CD14-positive monocyte (primary cell): Measurements from ENCODE around the gene CMTM8. TPM values are rescaled to one million over a fixed set of nuclear protein-coding genes. Genes with fewer than 3 reads are reported as not detected.

Experiments
- DNase-seq, 3 donors: peaks; one replicate each; pipeline ENCODE4 v3.0.0-alpha.2; 2011 to 2022
- H2AFZ ChIP-seq: 2 replicates; pipeline ENCODE4 v1.6.0; 2012; ENCODE audit warnings: mild to moderate bottlenecking, low read depth, low read length, inconsistent platforms; ENCODE audit not compliant: insufficient read depth, poor library complexity, severe bottlenecking
- H3K27ac ChIP-seq, 2 donors: 1 replicate in 1 of 2; 2 replicates in 1 of 2; pipeline ENCODE4 v1.5.1; 2012 to 2013; ENCODE audit warnings: low read length in 2 of 2, control low read depth in 1 of 2, inconsistent platforms in 1 of 2, low read depth in 1 of 2, mild to moderate bottlenecking in 1 of 2
- H3K27me3 ChIP-seq, 2 donors: one replicate each; pipeline versions ENCODE4 v1.6.0 to v1.6.1; 2011 to 2013; ENCODE audit warnings: low read length in 2 of 2; ENCODE audit not compliant: control insufficient read depth in 2 of 2, insufficient read depth in 2 of 2
- H3K36me3 ChIP-seq, 2 donors: replicated peaks in 1 of 2; 1 replicate in 1 of 2; 2 replicates in 1 of 2; pipeline versions ENCODE4 v1.5.1 to v1.6.1; 2012 to 2013; ENCODE audit warnings: low read length in 2 of 2, control low read depth in 1 of 2, inconsistent platforms in 1 of 2, mild to moderate bottlenecking in 1 of 2; ENCODE audit not compliant: insufficient read depth in 2 of 2, control insufficient read depth in 1 of 2
- H3K4me1 ChIP-seq, 2 donors: 1 replicate in 1 of 2; 2 replicates in 1 of 2; pipeline versions ENCODE4 v1.5.1 to v1.6.1; 2012 to 2013; ENCODE audit warnings: low read length in 2 of 2, control low read depth in 1 of 2, inconsistent platforms in 1 of 2, mild to moderate bottlenecking in 1 of 2, moderate library complexity in 1 of 2; ENCODE audit not compliant: insufficient read depth in 2 of 2, control insufficient read depth in 1 of 2
- H3K4me2 ChIP-seq: replicated peaks from 2 replicates; pipeline ENCODE3; 2012; ENCODE audit warnings: low read length, moderate library complexity, mild to moderate bottlenecking; ENCODE audit not compliant: poor library complexity, severe bottlenecking; ENCODE audit errors: extremely low read depth
- H3K4me3 ChIP-seq, 3 experiments: fragments of 200-600 bp in 1 of 3; sonication (generic) in 1 of 3; replicated peaks in 1 of 3; 1 replicate in 2 of 3; 2 replicates in 1 of 3; pipeline ENCODE4 v1.5.1; 2011 to 2013; ENCODE audit warnings: low read length in 3 of 3, mild to moderate bottlenecking in 3 of 3, control low read depth in 2 of 3, low read depth in 2 of 3, inconsistent platforms in 1 of 3, moderate library complexity in 1 of 3
- H3K79me2 ChIP-seq: 2 replicates; pipeline ENCODE4 v1.6.0; 2012; ENCODE audit warnings: mild to moderate bottlenecking, control low read depth, inconsistent platforms, low read length, moderate library complexity; ENCODE audit not compliant: insufficient read depth
- H3K9ac ChIP-seq: 2 replicates; pipeline ENCODE4 v1.6.0; 2017; ENCODE audit warnings: low read length, mild to moderate bottlenecking; ENCODE audit not compliant: insufficient read depth, poor library complexity, severe bottlenecking
- H3K9me3 ChIP-seq, 2 donors: replicated peaks in 1 of 2; 1 replicate in 1 of 2; 2 replicates in 1 of 2; pipeline versions ENCODE4 v1.5.1 to v1.6.1; 2012 to 2013; ENCODE audit warnings: low read length in 2 of 2, control low read depth in 1 of 2; ENCODE audit not compliant: control insufficient read depth in 1 of 2, insufficient read depth in 1 of 2
- H4K20me1 ChIP-seq: 2 replicates; pipeline ENCODE4 v1.6.0; 2012; ENCODE audit warnings: mild to moderate bottlenecking, low read length, control low read depth, moderate library complexity; ENCODE audit not compliant: insufficient read depth
- H3K27ac Mint-ChIP-seq, 7 donors: one replicate each; pipeline ENCODE4 v1.8.0; 2020; ENCODE audit warnings: mild to moderate bottlenecking in 7 of 7, mixed read lengths in 7 of 7, moderate library complexity in 6 of 7, inconsistent platforms in 2 of 7
- H3K27me3 Mint-ChIP-seq, 3 donors: one replicate each; pipeline ENCODE4 v1.8.0; 2021 to 2022; ENCODE audit warnings: low read depth in 3 of 3, mild to moderate bottlenecking in 3 of 3, mixed read lengths in 3 of 3, moderate library complexity in 3 of 3, inconsistent platforms in 1 of 3
- H3K36me3 Mint-ChIP-seq, 2 donors: one replicate each; pipeline ENCODE4 v1.8.0; 2020; ENCODE audit warnings: mixed read lengths in 2 of 2, inconsistent platforms in 1 of 2, mild to moderate bottlenecking in 1 of 2
- H3K4me1 Mint-ChIP-seq: one replicate; pipeline ENCODE4 v1.8.0; 2020; ENCODE audit warnings: mild to moderate bottlenecking, mixed read lengths
- H3K4me3 Mint-ChIP-seq, 2 donors: one replicate each; pipeline ENCODE4 v1.8.0; 2020; ENCODE audit warnings: mild to moderate bottlenecking in 2 of 2, mixed read lengths in 2 of 2, moderate library complexity in 1 of 2
- H3K9me3 Mint-ChIP-seq, 7 donors: one replicate each; pipeline ENCODE4 v1.8.0; 2020 to 2022; ENCODE audit warnings: mixed read lengths in 7 of 7, mild to moderate bottlenecking in 6 of 7, moderate library complexity in 6 of 7, inconsistent platforms in 2 of 7
- CTCF ChIP-seq: fragments of 200-600 bp; IDR thresholded peaks from one replicate; pipeline ENCODE4 v1.8.0; 2022; ENCODE audit warnings: antibody characterized with exemption, mild to moderate bottlenecking
- WGBS: methylation state at CpG from one replicate; pipeline ENCODE4 v1.1.5; 2013; ENCODE audit warnings: missing lambda C conversion rate; ENCODE audit not compliant: insufficient coverage; 5-methylcytosine and 5-hydroxymethylcytosine counted together
- intact Hi-C, 2 donors: fragments of 100-400 bp; cut with micrococcal nuclease; formaldehyde crosslinking; loops; one replicate each; pipeline versions ENCODE4 v1.15.0 to v1.15.1; 2023
- polyA plus RNA-seq, 3 donors: library from polyadenylated mRNA; depleted of rRNA in 1 of 3; unstranded in 2 of 3; stranded (reverse) in 1 of 3; fragments of 300-500 nt in 2 of 3; fragments of >200 nt in 1 of 3; fragmentation: Illumina TruSeq in 2 of 3; gene quantifications; 1 replicate in 2 of 3; 2 replicates in 1 of 3; pipeline ENCODE4 v1.2.3, GENCODE V29; 2012 to 2021

Gene CMTM8
- polyA plus RNA-seq, 3 donors = 0.46 to 2.5 (median 0.94) TPM

- Mint-ChIP-seq H3K36me3 (no peaks in the 10 kb centered on the region), H3K27ac (peak overlapping the region in 3 of 7 donors; percentile 38 to 71 (median 68)), H3K27me3 (peaks cover 2 to 4% (median 2%) of the 10 kb centered on the region in 3 donors), H3K4me3 (no peak overlapping the region), H3K4me1 (peaks cover 22% of the 10 kb centered on the region), H3K9me3 (no peaks in the 10 kb centered on the region)
- intact Hi-C loops = no loop called here
- Histone ChIP-seq H3K79me2 (no peaks in the 10 kb centered on the region), H3K4me3 (no peak overlapping the region), H3K9me3 (no peaks in the 10 kb centered on the region), H4K20me1 (no peaks in the 10 kb centered on the region), H3K27ac (no peak overlapping the region), H3K9ac (no peak overlapping the region), H2AFZ (no peak overlapping the region), H3K4me1 (peaks cover 10 to 18% of the 10 kb centered on the region in 2 donors), H3K27me3 (no peaks in the 10 kb centered on the region), H3K4me2 (no peak overlapping the region), H3K36me3 (no peaks in the 10 kb centered on the region)
- WGBS = no CpG with 5 or more reads among the region's 2 CpGs
- TF ChIP-seq CTCF = no peak
- no peak for DNase-seq
Measured at GRCh38 chr3:32383136-32383711, 144.7 kb downstream of the CMTM8 start.

GRCh38 chr3:32384938-32385337 is 146.5 kb downstream of the CMTM8 start:
- no peak overlapping the region for H3K4me2 ChIP-seq
- H3K36me3 ChIP-seq = no peaks in the 10 kb centered on the region
- peak; percentile 76 to 86 (median 84) for DNase-seq
- no peaks in the 10 kb centered on the region for H4K20me1 ChIP-seq
- peaks cover 2 to 4% (median 2%) of the 10 kb centered on the region in 3 donors for H3K27me3 Mint-ChIP-seq
- no peaks in the 10 kb centered on the region for H3K9me3 ChIP-seq
- H3K27ac ChIP-seq = peak overlapping the region in 1 of 2 donors; percentile 10
- peaks cover 8 to 14% of the 10 kb centered on the region in 2 donors for H3K4me1 ChIP-seq
- H3K79me2 ChIP-seq = no peaks in the 10 kb centered on the region
- no peaks in the 10 kb centered on the region for H3K27me3 ChIP-seq
- intact Hi-C loops = no loop called here
- no peak overlapping the region for H3K9ac ChIP-seq
- H3K4me1 Mint-ChIP-seq = peaks cover 17% of the 10 kb centered on the region
- no peak overlapping the region for H2AFZ ChIP-seq
- no peaks in the 10 kb centered on the region for H3K36me3 Mint-ChIP-seq
- no peaks in the 10 kb centered on the region for H3K9me3 Mint-ChIP-seq
- H3K4me3 Mint-ChIP-seq = peak overlapping the region; percentile 2 to 23
- peak overlapping the region in 6 of 7 donors; percentile 21 to 96 (median 89) for H3K27ac Mint-ChIP-seq
- WGBS = no CpG with 5 or more reads among the region's 5 CpGs
- no peak for TF ChIP-seq CTCF
- H3K4me3 ChIP-seq = no peak overlapping the region
